ENCODE results near the gene TRAK1.

The TRAK1 gene

GRCh38 chr3:42194943-42195510 lies 103.9 kb downstream of the TRAK1 start:
- DNase-seq (ENCODE audit: low spot score): peak; percentile 39
- in situ Hi-C loops (cut with MboI; ENCODE audit: low pct_unique_long_range_greater_than_20kb, low sequenced_read_pairs, unreplicated experiment): no loop called here
- no peak for TF ChIP-seq CTCF (IDR thresholded peaks at IDR 0.05; ENCODE audit: extremely low read depth, insufficient read depth, missing control alignments)

GRCh38 chr3:42195879-42196330 lies 104.7 kb downstream of the TRAK1 start:
- peak; percentile 82 for DNase-seq (ENCODE audit: low spot score)
- no peak for TF ChIP-seq CTCF (IDR thresholded peaks at IDR 0.05; ENCODE audit: extremely low read depth, insufficient read depth, missing control alignments)
- in situ Hi-C loops (cut with MboI; ENCODE audit: low pct_unique_long_range_greater_than_20kb, low sequenced_read_pairs, unreplicated experiment): no loop called here

GRCh38 chr3:42198709-42199108 lies 107.6 kb downstream of the TRAK1 start:
- in situ Hi-C loops (cut with MboI; ENCODE audit: low pct_unique_long_range_greater_than_20kb, low sequenced_read_pairs, unreplicated experiment): no loop called here
- DNase-seq (ENCODE audit: low spot score): no peak
- TF ChIP-seq CTCF (IDR thresholded peaks at IDR 0.05; ENCODE audit: extremely low read depth, insufficient read depth, missing control alignments): no peak

- no peak for DNase-seq (ENCODE audit: low spot score)
- no peak for TF ChIP-seq CTCF (IDR thresholded peaks at IDR 0.05; ENCODE audit: extremely low read depth, insufficient read depth, missing control alignments)
- in situ Hi-C loops (cut with MboI; ENCODE audit: low pct_unique_long_range_greater_than_20kb, low sequenced_read_pairs, unreplicated experiment): no loop called here
Observed at GRCh38 chr3:42202217-42202865, 111.2 kb downstream of the TRAK1 start.

- in situ Hi-C loops (cut with MboI; ENCODE audit: low pct_unique_long_range_greater_than_20kb, low sequenced_read_pairs, unreplicated experiment): no loop called here
- no peak for DNase-seq (ENCODE audit: low spot score)
- TF ChIP-seq CTCF (IDR thresholded peaks at IDR 0.05; ENCODE audit: extremely low read depth, insufficient read depth, missing control alignments): no peak
Observed at GRCh38 chr3:42204867-42205599, 113.9 kb downstream of the TRAK1 start.

GRCh38 chr3:42205800-42206514 lies 114.8 kb downstream of the TRAK1 start:
- no peak for TF ChIP-seq CTCF (IDR thresholded peaks at IDR 0.05; ENCODE audit: extremely low read depth, insufficient read depth, missing control alignments)
- peak; percentile 85 for DNase-seq (ENCODE audit: low spot score)
- in situ Hi-C loops (cut with MboI; ENCODE audit: low pct_unique_long_range_greater_than_20kb, low sequenced_read_pairs, unreplicated experiment): no loop called here
